Osteoblast (primary cell): ENCODE results near the gene C11orf52. TPM values are rescaled to one million over a fixed set of nuclear protein-coding genes. Genes with fewer than 3 reads are reported as not detected.
A peak's percentile ranks its signal among the peaks of the same experiment; 100 is the strongest.

Experiments
- DNase-seq: peaks from one replicate; pipeline ENCODE4 v3.0.0; 2011; ENCODE audit warnings: low spot score, mixed read lengths; ENCODE audit not compliant: insufficient read length; ENCODE audit errors: missing footprints
- H2AFZ ChIP-seq: 2 replicates; pipeline ENCODE4 v1.6.0; 2011; ENCODE audit warnings: mild to moderate bottlenecking, low read length
- H3K27ac ChIP-seq: 2 replicates; pipeline ENCODE4 v1.5.1; 2011; ENCODE audit warnings: mild to moderate bottlenecking, low read depth, low read length, moderate library complexity
- H3K27me3 ChIP-seq: 2 replicates; pipeline ENCODE4 v1.6.0; 2012; ENCODE audit warnings: mild to moderate bottlenecking, control low read depth, inconsistent platforms, low read length, moderate library complexity; ENCODE audit not compliant: insufficient read depth
- H3K36me3 ChIP-seq: 2 replicates; pipeline ENCODE4 v1.5.1; 2011; ENCODE audit warnings: mild to moderate bottlenecking, low read length, control low read depth, moderate library complexity; ENCODE audit not compliant: insufficient read depth
- H3K4me1 ChIP-seq: 2 replicates; pipeline ENCODE4 v1.5.1; 2011; ENCODE audit warnings: mild to moderate bottlenecking, low read length, control low read depth, moderate library complexity; ENCODE audit not compliant: insufficient read depth
- H3K4me2 ChIP-seq: 2 replicates; pipeline ENCODE4 v1.6.0; 2011; ENCODE audit warnings: mild to moderate bottlenecking, low read length; ENCODE audit not compliant: insufficient read depth
- H3K4me3 ChIP-seq: fragments of 200-600 bp; sonication (generic); 3 replicates; pipeline ENCODE4 v1.5.1; 2012; ENCODE audit warnings: mild to moderate bottlenecking, low read length, inconsistent platforms; ENCODE audit not compliant: insufficient read depth
- H3K79me2 ChIP-seq: 2 replicates; pipeline ENCODE4 v1.6.0; 2012; ENCODE audit warnings: mild to moderate bottlenecking, low read length, control low read depth, inconsistent platforms; ENCODE audit not compliant: insufficient read depth
- H3K9me3 ChIP-seq: 2 replicates; pipeline ENCODE4 v1.5.1; 2011; ENCODE audit warnings: low read depth, low read length, control low read depth
- H4K20me1 ChIP-seq: 2 replicates; pipeline ENCODE4 v1.6.0; 2012; ENCODE audit warnings: mild to moderate bottlenecking, low read length, control low read depth; ENCODE audit not compliant: insufficient read depth
- total RNA-seq: library from RNA; depleted of rRNA; stranded (reverse); fragments of >200 nt; gene quantifications from 2 replicates; pipeline ENCODE4 v1.2.3, GENCODE V29; 2012
- TF ChIP-seq, protein P1 (sequence below): IDR thresholded peaks from 2 replicates; pipeline ENCODE4 v1.5.1; 2011; ENCODE audit warnings: mild to moderate bottlenecking, low read depth, low read length, moderate library complexity; ENCODE audit errors: extremely low read depth

Gene C11orf52
- total RNA-seq, 1 donor = 1.4 TPM

GRCh38 chr11:111913031-111913861 is 5.5 kb upstream of the C11orf52 start:
- DNase-seq = peak; percentile 73
- peak overlapping the region; percentile 90 for H3K27ac ChIP-seq
- TF ChIP-seq, protein P1, sequence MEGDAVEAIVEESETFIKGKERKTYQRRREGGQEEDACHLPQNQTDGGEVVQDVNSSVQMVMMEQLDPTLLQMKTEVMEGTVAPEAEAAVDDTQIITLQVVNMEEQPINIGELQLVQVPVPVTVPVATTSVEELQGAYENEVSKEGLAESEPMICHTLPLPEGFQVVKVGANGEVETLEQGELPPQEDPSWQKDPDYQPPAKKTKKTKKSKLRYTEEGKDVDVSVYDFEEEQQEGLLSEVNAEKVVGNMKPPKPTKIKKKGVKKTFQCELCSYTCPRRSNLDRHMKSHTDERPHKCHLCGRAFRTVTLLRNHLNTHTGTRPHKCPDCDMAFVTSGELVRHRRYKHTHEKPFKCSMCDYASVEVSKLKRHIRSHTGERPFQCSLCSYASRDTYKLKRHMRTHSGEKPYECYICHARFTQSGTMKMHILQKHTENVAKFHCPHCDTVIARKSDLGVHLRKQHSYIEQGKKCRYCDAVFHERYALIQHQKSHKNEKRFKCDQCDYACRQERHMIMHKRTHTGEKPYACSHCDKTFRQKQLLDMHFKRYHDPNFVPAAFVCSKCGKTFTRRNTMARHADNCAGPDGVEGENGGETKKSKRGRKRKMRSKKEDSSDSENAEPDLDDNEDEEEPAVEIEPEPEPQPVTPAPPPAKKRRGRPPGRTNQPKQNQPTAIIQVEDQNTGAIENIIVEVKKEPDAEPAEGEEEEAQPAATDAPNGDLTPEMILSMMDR = no peak

DNA sequence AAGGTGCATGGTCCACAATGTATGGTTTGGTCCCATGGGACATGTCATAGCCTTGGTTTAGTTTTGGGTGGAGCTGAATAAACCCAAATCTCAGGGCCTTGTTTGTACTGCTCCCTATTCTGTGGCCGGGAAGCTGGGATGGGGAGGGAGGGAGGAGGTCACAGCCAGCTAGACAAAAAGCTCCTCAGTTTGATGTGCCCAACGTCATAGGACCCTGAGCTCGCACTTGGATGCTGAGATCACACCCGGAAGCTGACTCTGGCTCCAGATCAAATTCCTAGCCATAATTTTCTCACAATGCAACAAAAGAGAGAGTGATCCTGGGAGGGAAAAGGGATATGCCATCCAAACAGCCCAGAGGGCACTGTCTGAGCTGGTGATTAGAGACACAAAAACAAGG is 4.7 kb upstream of the C11orf52 start:
- peaks cover 15% of the 10 kb centered on the region for H3K79me2 ChIP-seq
- peak; percentile 90 for DNase-seq
- peak overlapping the region; percentile 68 for H3K4me3 ChIP-seq
- H3K27ac ChIP-seq = peak overlapping the region; percentile 90
- H3K4me2 ChIP-seq = peak overlapping the region; percentile 88
- TF ChIP-seq, protein P1 = peak; percentile 7
- H4K20me1 ChIP-seq = no peaks in the 10 kb centered on the region
- peak overlapping the region; percentile 52 for H2AFZ ChIP-seq
- H3K4me1 ChIP-seq = peaks cover 45% of the 10 kb centered on the region
- no peaks in the 10 kb centered on the region for H3K9me3 ChIP-seq
- H3K27me3 ChIP-seq = no peaks in the 10 kb centered on the region
- peaks cover 6% of the 10 kb centered on the region for H3K36me3 ChIP-seq

More at GRCh38 chr11:111913031-111913861, 5.5 kb upstream of the C11orf52 start:
- Histone ChIP-seq H2AFZ (peak overlapping the region; percentile 87), H4K20me1 (no peaks in the 10 kb centered on the region), H3K9me3 (no peaks in the 10 kb centered on the region), H3K4me3 (peak overlapping the region; percentile 68), H3K4me1 (peaks cover 43% of the 10 kb centered on the region), H3K4me2 (peak overlapping the region; percentile 88), H3K36me3 (peaks cover 6% of the 10 kb centered on the region), H3K79me2 (peaks cover 15% of the 10 kb centered on the region), H3K27me3 (no peaks in the 10 kb centered on the region)

- no peak for DNase-seq
- Histone ChIP-seq H3K79me2 (peaks cover 15% of the 10 kb centered on the region), H3K27me3 (no peaks in the 10 kb centered on the region), H4K20me1 (no peaks in the 10 kb centered on the region), H3K4me1 (peaks cover 34% of the 10 kb centered on the region), H3K27ac (no peak overlapping the region), H3K9me3 (no peaks in the 10 kb centered on the region), H3K4me2 (no peak overlapping the region), H3K4me3 (no peak overlapping the region), H3K36me3 (no peaks in the 10 kb centered on the region), H2AFZ (no peak overlapping the region)
- TF ChIP-seq, protein P1 = no peak
Observed at GRCh38 chr11:111916768-111917167, 1.9 kb upstream of the C11orf52 start.

GRCh38 chr11:111917312-111917711 is 1.4 kb upstream of the C11orf52 start:
- DNase-seq = no peak
- peaks cover 34% of the 10 kb centered on the region for H3K4me1 ChIP-seq
- H3K9me3 ChIP-seq = no peaks in the 10 kb centered on the region
- H3K36me3 ChIP-seq = no peaks in the 10 kb centered on the region
- no peak overlapping the region for H2AFZ ChIP-seq
- H4K20me1 ChIP-seq = no peaks in the 10 kb centered on the region
- H3K4me3 ChIP-seq = no peak overlapping the region
- H3K79me2 ChIP-seq = peaks cover 15% of the 10 kb centered on the region
- TF ChIP-seq, protein P1 = no peak
- H3K27ac ChIP-seq = no peak overlapping the region
- H3K27me3 ChIP-seq = no peaks in the 10 kb centered on the region
- no peak overlapping the region for H3K4me2 ChIP-seq
